ENCODE results near the gene NCAPH2.

NCAPH2 gene

DNA sequence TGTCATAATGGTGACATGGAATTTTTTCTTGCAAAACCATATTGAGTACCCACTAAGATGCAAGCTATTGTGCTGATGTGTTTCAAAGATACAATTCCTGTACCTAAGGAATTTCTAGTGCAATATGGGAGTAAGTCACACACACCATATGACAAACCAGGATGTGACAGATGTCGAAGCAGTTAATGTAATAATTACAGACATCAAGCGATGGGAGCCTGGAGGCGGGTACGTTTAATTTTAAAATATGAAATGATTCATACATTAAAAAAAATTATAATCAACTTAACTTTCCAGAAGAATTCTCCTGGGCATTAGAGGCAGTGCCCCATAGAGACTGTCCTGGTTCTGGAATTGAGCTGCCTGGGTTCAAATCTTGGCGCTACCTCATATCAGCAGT lies 48.7 kb downstream of the NCAPH2 start:
- ChIA-PET POLR2A (no interaction called here), CTCF (interaction anchor here (0.8 to 1.8 kb wide), 4 partner anchors 12 to 218 kb away, joined by 3 to 6 read pairs (median 4); partner anchors contain the start of gene SCO2)
- TF ChIP-seq ZNF707 (tag by site-specific recombination; IDR thresholded peaks at IDR 0.05), result no peak
- no peak for TF ChIP-seq ZSCAN23 (tag by site-specific recombination; IDR thresholded peaks at IDR 0.05)
- no peak for TF ChIP-seq ZNF843 (tag by site-specific recombination; IDR thresholded peaks at IDR 0.05)
- TF ChIP-seq ZNF239 (tag by site-specific recombination; IDR thresholded peaks at IDR 0.05), result no peak
- no peak for TF ChIP-seq ZNF501 (tag by site-specific recombination; IDR thresholded peaks at IDR 0.05)
- TF ChIP-seq ZNF26 (tag by site-specific recombination; IDR thresholded peaks at IDR 0.05), result no peak
- TF ChIP-seq ZBTB7A (tag by site-specific recombination; IDR thresholded peaks at IDR 0.05; ENCODE audit: low read depth), result no peak
- no peak for TF ChIP-seq ZSCAN30 (tag by site-specific recombination; IDR thresholded peaks at IDR 0.05)
- no peak for TF ChIP-seq ZNF114 (tag by site-specific recombination; IDR thresholded peaks at IDR 0.05)
- no peak for TF ChIP-seq ZNF350 (tag by site-specific recombination; IDR thresholded peaks at IDR 0.05)
- no peak for TF ChIP-seq ZNF596 (tag by site-specific recombination; IDR thresholded peaks at IDR 0.05)
- no peak for TF ChIP-seq ZNF146 (tag by site-specific recombination; IDR thresholded peaks at IDR 0.05)
- no peak for TF ChIP-seq KLF8 (tag by site-specific recombination; IDR thresholded peaks at IDR 0.05)
- TF ChIP-seq, protein P1, sequence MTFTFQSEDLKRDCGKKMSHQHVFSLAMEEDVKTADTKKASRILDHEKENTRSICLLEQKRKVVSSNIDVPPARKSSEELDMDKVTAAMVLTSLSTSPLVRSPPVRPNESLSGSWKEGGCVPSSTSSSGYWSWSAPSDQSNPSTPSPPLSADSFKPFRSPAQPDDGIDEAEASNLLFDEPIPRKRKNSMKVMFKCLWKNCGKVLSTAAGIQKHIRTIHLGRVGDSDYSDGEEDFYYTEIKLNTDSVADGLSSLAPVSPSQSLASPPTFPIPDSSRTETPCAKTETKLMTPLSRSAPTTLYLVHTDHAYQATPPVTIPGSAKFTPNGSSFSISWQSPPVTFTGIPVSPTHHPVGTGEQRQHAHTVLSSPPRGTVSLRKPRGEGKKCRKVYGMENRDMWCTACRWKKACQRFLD (tag by site-specific recombination; IDR thresholded peaks at IDR 0.05), result no peak
- TF ChIP-seq, protein P2, sequence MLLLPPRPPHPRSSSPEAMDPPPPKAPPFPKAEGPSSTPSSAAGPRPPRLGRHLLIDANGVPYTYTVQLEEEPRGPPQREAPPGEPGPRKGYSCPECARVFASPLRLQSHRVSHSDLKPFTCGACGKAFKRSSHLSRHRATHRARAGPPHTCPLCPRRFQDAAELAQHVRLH (tag by site-specific recombination; IDR thresholded peaks at IDR 0.05), result no peak
- no peak for TF ChIP-seq REPIN1 (tag by site-specific recombination; IDR thresholded peaks at IDR 0.05; ENCODE audit: low read depth)
- no peak for TF ChIP-seq ZNF521 (tag by site-specific recombination; IDR thresholded peaks at IDR 0.05)
- TF ChIP-seq ZNF341 (tag by site-specific recombination; IDR thresholded peaks at IDR 0.05; ENCODE audit: low read depth), result no peak
- no peaks in the 10 kb centered on the region for H3K4me1 ChIP-seq (ENCODE audit: control insufficient read depth, insufficient read depth, low read length)
- no peaks in the 10 kb centered on the region for H3K36me3 ChIP-seq (ENCODE audit: control insufficient read depth in 2 of 2, insufficient read depth in 1 of 2, low read length in 2 of 2)
- no peak overlapping the region for H3K27ac ChIP-seq (ENCODE audit: extremely low read depth, low read depth, low read length)
- H3K4me3 ChIP-seq (ENCODE audit: low read depth, low read length), result no peak overlapping the region
- H3K9me3 ChIP-seq (ENCODE audit: control insufficient read depth, insufficient read depth, low read depth, low read length), result no peaks in the 10 kb centered on the region

GRCh38 chr22:50560034-50560433 lies 52.0 kb downstream of the NCAPH2 start:
- no peaks in the 10 kb centered on the region for H3K36me3 ChIP-seq (ENCODE audit: control insufficient read depth in 2 of 2, insufficient read depth in 1 of 2, low read length in 2 of 2)
- no peak overlapping the region for H3K27ac ChIP-seq (ENCODE audit: extremely low read depth, low read depth, low read length)
- no peak overlapping the region for H3K4me3 ChIP-seq (ENCODE audit: low read depth, low read length)
- ChIA-PET CTCF (interaction anchor here (0.6 to 1.6 kb wide), 4 partner anchors 15 to 128 kb away, joined by 3 to 7 read pairs (median 4); partner anchors contain the start of genes KLHDC7B and SCO2), POLR2A (interaction anchor here (1.3 kb wide), 1 partner anchor 15 kb away, joined by 3 read pairs; no protein-coding TSS in a partner anchor)
- no peaks in the 10 kb centered on the region for H3K9me3 ChIP-seq (ENCODE audit: control insufficient read depth, insufficient read depth, low read depth, low read length)
- TF ChIP-seq ZNF24 (tag by site-specific recombination; IDR thresholded peaks at IDR 0.05), result no peak
- no peak for TF ChIP-seq BCL6B (tag by site-specific recombination; IDR thresholded peaks at IDR 0.05)
- no peak for TF ChIP-seq RBAK (tag by site-specific recombination; IDR thresholded peaks at IDR 0.05)
- H3K4me1 ChIP-seq (ENCODE audit: control insufficient read depth, insufficient read depth, low read length), result 0 out of 2 replicates have a peak, but pooled peaks cover 2% of the 10 kb centered on the region
